IPS-18a (cell line): ENCODE data around the gene SNAI3.

Source experiments
- H3K27ac ChIP-seq: one replicate; pipeline ENCODE4 v1.5.1; 2013; ENCODE audit warnings: low read length
- H3K27me3 ChIP-seq: one replicate; pipeline ENCODE4 v1.6.1; 2013; ENCODE audit warnings: mild to moderate bottlenecking, low read length; ENCODE audit not compliant: control insufficient read depth, insufficient read depth
- H3K36me3 ChIP-seq: one replicate; pipeline ENCODE4 v1.6.1; 2013; ENCODE audit warnings: low read depth, low read length; ENCODE audit not compliant: control insufficient read depth
- H3K4me1 ChIP-seq: one replicate; pipeline ENCODE4 v1.6.1; 2013; ENCODE audit warnings: low read depth, low read length; ENCODE audit not compliant: control insufficient read depth
- H3K4me3 ChIP-seq: one replicate; pipeline ENCODE4 v1.5.1; 2013; ENCODE audit warnings: low read length
- H3K9ac ChIP-seq: one replicate; pipeline ENCODE4 v1.6.1; 2013; ENCODE audit warnings: mild to moderate bottlenecking, low read length, moderate library complexity
- H3K9me3 ChIP-seq: one replicate; pipeline ENCODE4 v1.6.1; 2013; ENCODE audit warnings: low read depth, low read length; ENCODE audit not compliant: control insufficient read depth

SNAI3 gene

DNA sequence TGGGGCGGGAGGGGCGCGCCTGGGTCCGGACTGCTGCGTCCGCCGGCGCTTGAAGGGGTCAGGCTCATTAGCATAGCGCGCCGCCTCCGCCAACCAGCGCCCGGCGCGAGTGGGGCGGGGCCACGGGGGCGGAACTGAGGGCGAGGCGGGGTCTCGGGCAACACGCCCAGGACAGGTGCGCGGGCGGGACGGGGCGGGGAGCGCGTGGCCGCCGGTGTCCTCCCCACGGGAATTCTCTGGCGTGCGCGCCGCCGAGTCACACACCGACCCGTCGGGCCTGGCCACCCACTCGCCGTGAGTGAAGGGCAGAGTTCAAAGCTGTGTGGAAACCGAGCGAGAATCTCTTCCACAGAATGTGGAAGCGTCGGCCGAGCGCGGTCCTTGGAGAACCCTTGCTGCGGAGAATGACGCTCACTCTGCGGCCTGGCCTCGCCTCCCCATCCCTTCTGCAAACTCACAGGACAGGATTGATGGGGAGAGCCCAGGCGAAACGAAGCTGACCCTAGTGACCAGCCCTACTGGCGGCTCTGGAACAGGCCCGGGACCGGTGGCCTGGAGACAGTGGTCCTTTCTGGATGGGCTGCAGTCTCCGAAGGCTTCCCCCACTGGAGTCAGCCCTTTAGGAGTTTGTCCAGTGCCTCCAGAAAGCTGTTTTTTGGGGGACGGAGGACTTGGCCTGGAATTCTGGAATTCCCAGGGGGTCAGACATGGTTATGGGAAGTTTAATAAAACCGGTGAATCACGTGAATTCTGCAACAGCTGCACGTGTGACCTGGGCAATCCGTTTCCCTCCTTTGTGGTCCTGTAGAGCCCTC lies at the start of gene SNAI3:
Gene SNAI3 (minus strand): TSS at position 69 of the 815 bp plus-strand sequence. CDS start 101 bp downstream, outside the sequence.
- Histone ChIP-seq H3K27ac (no peak within 1 kb of the TSS), H3K9me3 (no peaks in the 10 kb centered on the region), H3K9ac (peak within 1 kb of the TSS; percentile 39), H3K27me3 (peaks cover 33% of the 10 kb centered on the region), H3K36me3 (no peaks in the 10 kb centered on the region), H3K4me1 (peaks cover 5% of the 10 kb centered on the region), H3K4me3 (peak within 1 kb of the TSS; percentile 68)

- H3K27ac ChIP-seq = no peak overlapping the region
- H3K4me3 ChIP-seq = no peak overlapping the region
- no peaks in the 10 kb centered on the region for H3K9me3 ChIP-seq
- peaks cover 6% of the 10 kb centered on the region for H3K36me3 ChIP-seq
- H3K4me1 ChIP-seq = no peaks in the 10 kb centered on the region
- H3K9ac ChIP-seq = no peak overlapping the region
- H3K27me3 ChIP-seq = no peaks in the 10 kb centered on the region
Measured at GRCh38 chr16:88736088-88736487, 49.8 kb upstream of the SNAI3 start.

GRCh38 chr16:88735616-88736015 lies 49.3 kb upstream of the SNAI3 start:
- Histone ChIP-seq H3K27ac (no peak overlapping the region), H3K9ac (no peak overlapping the region), H3K9me3 (no peaks in the 10 kb centered on the region), H3K4me1 (no peaks in the 10 kb centered on the region), H3K4me3 (no peak overlapping the region), H3K27me3 (no peaks in the 10 kb centered on the region), H3K36me3 (peaks cover 6% of the 10 kb centered on the region)

DNA sequence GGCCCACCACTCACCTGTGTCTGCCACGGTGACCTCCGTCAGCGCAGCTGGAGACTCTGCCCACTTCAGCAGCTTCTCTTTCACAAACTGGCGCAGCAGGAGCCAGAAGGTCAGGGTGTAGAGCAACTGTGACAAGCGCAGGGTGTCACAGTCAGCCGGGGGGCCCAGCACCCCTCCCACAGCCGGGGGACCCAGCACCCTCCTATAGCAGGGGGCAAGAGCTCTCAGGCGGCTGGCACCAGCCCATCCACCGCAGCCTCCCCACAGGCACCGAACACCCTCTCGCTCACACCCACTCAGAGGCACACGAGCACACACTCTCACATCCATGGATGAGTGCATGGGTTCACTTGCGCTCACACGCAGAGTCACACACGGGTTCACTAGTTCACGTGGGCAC lies 48.8 kb upstream of the SNAI3 start:
- Histone ChIP-seq H3K9ac (no peak overlapping the region), H3K36me3 (peaks cover 6% of the 10 kb centered on the region), H3K27me3 (no peaks in the 10 kb centered on the region), H3K9me3 (no peaks in the 10 kb centered on the region), H3K27ac (no peak overlapping the region), H3K4me3 (no peak overlapping the region), H3K4me1 (no peaks in the 10 kb centered on the region)

DNA sequence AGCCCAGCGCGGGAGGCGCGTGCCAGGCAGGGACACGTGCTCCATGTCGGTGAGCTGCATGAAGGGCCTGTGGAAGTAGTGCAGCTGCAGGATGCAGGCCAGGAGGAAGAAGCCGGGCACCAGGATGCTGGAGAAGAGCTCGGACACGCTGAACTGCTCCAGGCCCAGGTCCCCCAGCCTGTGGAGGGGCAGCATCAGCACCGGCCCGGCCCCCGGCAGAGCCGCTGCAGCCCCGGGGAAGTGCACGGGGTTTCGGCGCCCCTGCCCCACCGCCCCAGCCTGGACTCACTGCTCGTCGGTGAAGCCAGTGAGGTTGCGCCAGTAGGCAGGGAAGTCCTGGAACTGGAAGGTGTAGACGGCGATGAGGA lies 48.0 kb upstream of the SNAI3 start:
- H3K27ac ChIP-seq = no peak overlapping the region
- H3K27me3 ChIP-seq = no peaks in the 10 kb centered on the region
- H3K4me3 ChIP-seq = no peak overlapping the region
- H3K9me3 ChIP-seq = no peaks in the 10 kb centered on the region
- no peaks in the 10 kb centered on the region for H3K4me1 ChIP-seq
- peaks cover 6% of the 10 kb centered on the region for H3K36me3 ChIP-seq
- H3K9ac ChIP-seq = no peak overlapping the region

DNA sequence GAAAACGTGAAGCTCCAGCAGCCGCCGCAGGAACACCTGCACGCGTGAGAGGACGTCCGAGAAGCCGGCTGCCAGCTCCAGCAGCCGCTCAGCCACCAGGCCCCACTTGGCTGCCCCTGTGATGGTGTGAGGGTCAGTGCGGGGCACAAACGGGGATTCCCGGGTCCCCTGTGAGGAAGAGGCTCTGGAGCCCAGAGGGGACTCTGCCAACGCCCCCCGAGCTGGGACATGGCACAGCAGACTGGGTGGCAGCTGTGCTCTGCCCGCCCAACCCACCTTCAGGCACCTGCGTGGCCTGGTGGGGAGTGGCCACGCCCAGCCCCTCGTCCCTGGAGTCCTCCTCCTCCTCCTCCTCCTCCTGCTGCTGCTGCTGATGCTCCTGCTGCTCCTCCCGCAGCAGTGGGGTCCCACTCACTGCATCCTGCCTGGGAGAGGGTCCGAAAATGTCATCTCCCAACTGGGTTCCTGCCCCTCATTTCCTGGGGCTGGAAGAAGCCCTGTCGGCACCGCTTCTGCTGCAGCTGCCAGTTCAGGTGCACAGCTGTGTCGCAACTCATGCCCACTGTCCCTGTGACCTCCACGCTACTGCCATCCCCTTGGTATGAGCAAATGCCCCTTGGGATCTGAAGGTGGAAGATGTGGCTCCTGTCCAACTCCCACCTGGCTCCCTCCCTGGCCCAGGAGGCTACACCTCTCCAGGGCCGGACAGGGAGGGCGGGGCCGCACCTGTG lies 47.5 kb upstream of the SNAI3 start:
- H3K9me3 ChIP-seq = no peaks in the 10 kb centered on the region
- H3K4me3 ChIP-seq = no peak overlapping the region
- H3K27me3 ChIP-seq = no peaks in the 10 kb centered on the region
- H3K9ac ChIP-seq = no peak overlapping the region
- no peak overlapping the region for H3K27ac ChIP-seq
- no peaks in the 10 kb centered on the region for H3K4me1 ChIP-seq
- peaks cover 6% of the 10 kb centered on the region for H3K36me3 ChIP-seq

- Histone ChIP-seq H3K27ac (no peak overlapping the region), H3K4me3 (no peak overlapping the region), H3K36me3 (peaks cover 6% of the 10 kb centered on the region), H3K4me1 (no peaks in the 10 kb centered on the region), H3K9ac (no peak overlapping the region), H3K9me3 (no peaks in the 10 kb centered on the region), H3K27me3 (no peaks in the 10 kb centered on the region)
Measured at GRCh38 chr16:88732961-88733294, 46.6 kb upstream of the SNAI3 start.

- H3K4me3 ChIP-seq = no peak overlapping the region
- H3K9ac ChIP-seq = no peak overlapping the region
- H3K4me1 ChIP-seq = no peaks in the 10 kb centered on the region
- no peaks in the 10 kb centered on the region for H3K27me3 ChIP-seq
- no peaks in the 10 kb centered on the region for H3K9me3 ChIP-seq
- H3K27ac ChIP-seq = no peak overlapping the region
- peaks cover 6% of the 10 kb centered on the region for H3K36me3 ChIP-seq
Measured at GRCh38 chr16:88732172-88732960, 46.1 kb upstream of the SNAI3 start.

DNA sequence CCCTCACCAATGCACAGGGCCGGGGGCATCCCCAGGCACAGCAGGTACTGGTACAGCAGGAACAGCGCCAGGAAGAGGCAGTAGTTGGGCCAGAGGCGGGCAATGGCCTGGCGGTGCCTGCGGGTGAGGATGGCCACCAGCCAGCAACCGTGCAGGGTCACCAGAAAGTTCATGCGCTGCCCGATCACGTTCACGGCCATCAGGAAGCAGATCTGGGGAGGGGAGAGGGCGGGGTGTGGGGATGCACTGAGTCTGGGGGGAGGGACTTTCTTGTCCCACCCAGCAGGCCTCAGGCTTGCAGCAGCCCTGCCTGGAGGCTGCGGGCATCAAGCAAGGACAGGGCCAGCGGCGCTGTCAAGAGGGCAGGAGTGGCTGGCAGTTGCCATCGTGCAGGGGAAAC lies 45.4 kb upstream of the SNAI3 start:
- peaks cover 6% of the 10 kb centered on the region for H3K36me3 ChIP-seq
- H3K4me1 ChIP-seq = no peaks in the 10 kb centered on the region
- no peak overlapping the region for H3K4me3 ChIP-seq
- no peak overlapping the region for H3K9ac ChIP-seq
- no peaks in the 10 kb centered on the region for H3K27me3 ChIP-seq
- H3K9me3 ChIP-seq = no peaks in the 10 kb centered on the region
- no peak overlapping the region for H3K27ac ChIP-seq

GRCh38 chr16:88730632-88731607 lies 44.6 kb upstream of the SNAI3 start:
- no peaks in the 10 kb centered on the region for H3K9me3 ChIP-seq
- H3K4me3 ChIP-seq = no peak overlapping the region
- H3K27me3 ChIP-seq = no peaks in the 10 kb centered on the region
- H3K4me1 ChIP-seq = no peaks in the 10 kb centered on the region
- no peak overlapping the region for H3K9ac ChIP-seq
- no peak overlapping the region for H3K27ac ChIP-seq
- H3K36me3 ChIP-seq = peaks cover 6% of the 10 kb centered on the region

- no peaks in the 10 kb centered on the region for H3K9me3 ChIP-seq
- no peak overlapping the region for H3K4me3 ChIP-seq
- no peaks in the 10 kb centered on the region for H3K27me3 ChIP-seq
- no peaks in the 10 kb centered on the region for H3K4me1 ChIP-seq
- H3K27ac ChIP-seq = no peak overlapping the region
- H3K9ac ChIP-seq = no peak overlapping the region
- no peaks in the 10 kb centered on the region for H3K36me3 ChIP-seq
Measured at GRCh38 chr16:88727871-88728270, 41.6 kb upstream of the SNAI3 start.
